Measurements from ENCODE around the gene SMNDC1.

Gene SMNDC1

GRCh38 chr10:110344622-110345021 is 39.9 kb upstream of the SMNDC1 start:
- H3K27me3 ChIP-seq (ENCODE audit: control insufficient read depth in 5 of 5, insufficient read depth in 4 of 5, low read length in 5 of 5) = peaks cover 0 to 3% (median 0%) of the 10 kb centered on the region in 5 donors
- peaks cover 0 to 4% (median 3%) of the 10 kb centered on the region in 5 donors for H3K4me1 ChIP-seq (ENCODE audit: control insufficient read depth in 5 of 5, insufficient read depth in 5 of 5, low read length in 5 of 5)
- no peak overlapping the region for H3K9ac ChIP-seq (ENCODE audit: low read length in 5 of 5)
- H3K27ac ChIP-seq (ENCODE audit: low read depth, low read length) = no peak overlapping the region
- no peaks in the 10 kb centered on the region for H3K9me3 ChIP-seq (ENCODE audit: control insufficient read depth in 5 of 5, low read length in 5 of 5)
- no peaks in the 10 kb centered on the region for H3K36me3 ChIP-seq (ENCODE audit: control insufficient read depth in 5 of 5, insufficient read depth in 5 of 5, low read length in 5 of 5)
- no peak overlapping the region for H3K4me3 ChIP-seq (ENCODE audit: low read depth in 1 of 5, low read length in 5 of 5)

GRCh38 chr10:110343947-110344346 is 39.2 kb upstream of the SMNDC1 start:
- Histone ChIP-seq H3K4me1 (ENCODE audit: control insufficient read depth in 5 of 5, insufficient read depth in 5 of 5, low read length in 5 of 5) (peaks cover 0 to 4% (median 3%) of the 10 kb centered on the region in 5 donors), H3K36me3 (ENCODE audit: control insufficient read depth in 5 of 5, insufficient read depth in 5 of 5, low read length in 5 of 5) (no peaks in the 10 kb centered on the region), H3K4me3 (ENCODE audit: low read depth in 1 of 5, low read length in 5 of 5) (no peak overlapping the region), H3K27ac (ENCODE audit: low read depth, low read length) (no peak overlapping the region), H3K9me3 (ENCODE audit: control insufficient read depth in 5 of 5, low read length in 5 of 5) (no peaks in the 10 kb centered on the region), H3K9ac (ENCODE audit: low read length in 5 of 5) (no peak overlapping the region), H3K27me3 (ENCODE audit: control insufficient read depth in 5 of 5, insufficient read depth in 4 of 5, low read length in 5 of 5) (peaks cover 0 to 3% (median 0%) of the 10 kb centered on the region in 5 donors)

- H3K9me3 ChIP-seq (ENCODE audit: control insufficient read depth in 5 of 5, low read length in 5 of 5) = no peaks in the 10 kb centered on the region
- H3K36me3 ChIP-seq (ENCODE audit: control insufficient read depth in 5 of 5, insufficient read depth in 5 of 5, low read length in 5 of 5) = no peaks in the 10 kb centered on the region
- H3K4me3 ChIP-seq (ENCODE audit: low read depth in 1 of 5, low read length in 5 of 5) = no peak overlapping the region
- H3K27ac ChIP-seq (ENCODE audit: low read depth, low read length) = no peak overlapping the region
- H3K27me3 ChIP-seq (ENCODE audit: control insufficient read depth in 5 of 5, insufficient read depth in 4 of 5, low read length in 5 of 5) = peaks cover 0 to 3% (median 0%) of the 10 kb centered on the region in 5 donors
- H3K4me1 ChIP-seq (ENCODE audit: control insufficient read depth in 5 of 5, insufficient read depth in 5 of 5, low read length in 5 of 5) = peaks cover 4 to 18% (median 15%) of the 10 kb centered on the region in 5 donors
- no peak overlapping the region for H3K9ac ChIP-seq (ENCODE audit: low read length in 5 of 5)
These were observed 36.1 kb upstream of the SMNDC1 start for GRCh38 chr10:110340816-110341215.

- Histone ChIP-seq H3K27me3 (ENCODE audit: control insufficient read depth in 5 of 5, insufficient read depth in 4 of 5, low read length in 5 of 5) (peaks cover 0 to 3% (median 0%) of the 10 kb centered on the region in 5 donors), H3K4me1 (ENCODE audit: control insufficient read depth in 5 of 5, insufficient read depth in 5 of 5, low read length in 5 of 5) (peaks cover 6 to 21% (median 18%) of the 10 kb centered on the region in 5 donors), H3K4me3 (ENCODE audit: low read depth in 1 of 5, low read length in 5 of 5) (no peak overlapping the region), H3K27ac (ENCODE audit: low read depth, low read length) (no peak overlapping the region), H3K9ac (ENCODE audit: low read length in 5 of 5) (no peak overlapping the region), H3K36me3 (ENCODE audit: control insufficient read depth in 5 of 5, insufficient read depth in 5 of 5, low read length in 5 of 5) (no peaks in the 10 kb centered on the region), H3K9me3 (ENCODE audit: control insufficient read depth in 5 of 5, low read length in 5 of 5) (no peaks in the 10 kb centered on the region)
These were observed 35.4 kb upstream of the SMNDC1 start for GRCh38 chr10:110340122-110340521.

- H3K27ac ChIP-seq (ENCODE audit: low read depth, low read length) = no peak overlapping the region
- H3K9ac ChIP-seq (ENCODE audit: low read length in 5 of 5) = no peak overlapping the region
- no peak overlapping the region for H3K4me3 ChIP-seq (ENCODE audit: low read depth in 1 of 5, low read length in 5 of 5)
- no peaks in the 10 kb centered on the region for H3K36me3 ChIP-seq (ENCODE audit: control insufficient read depth in 5 of 5, insufficient read depth in 5 of 5, low read length in 5 of 5)
- peaks cover 0 to 3% (median 0%) of the 10 kb centered on the region in 5 donors for H3K27me3 ChIP-seq (ENCODE audit: control insufficient read depth in 5 of 5, insufficient read depth in 4 of 5, low read length in 5 of 5)
- peaks cover 6 to 18% (median 14%) of the 10 kb centered on the region in 5 donors for H3K4me1 ChIP-seq (ENCODE audit: control insufficient read depth in 5 of 5, insufficient read depth in 5 of 5, low read length in 5 of 5)
- H3K9me3 ChIP-seq (ENCODE audit: control insufficient read depth in 5 of 5, low read length in 5 of 5) = no peaks in the 10 kb centered on the region
These were observed 33.2 kb upstream of the SMNDC1 start for GRCh38 chr10:110337906-110338305.

GRCh38 chr10:110337401-110337800 is 32.7 kb upstream of the SMNDC1 start:
- H3K4me3 ChIP-seq (ENCODE audit: low read depth in 1 of 5, low read length in 5 of 5) = no peak overlapping the region
- no peaks in the 10 kb centered on the region for H3K36me3 ChIP-seq (ENCODE audit: control insufficient read depth in 5 of 5, insufficient read depth in 5 of 5, low read length in 5 of 5)
- no peaks in the 10 kb centered on the region for H3K9me3 ChIP-seq (ENCODE audit: control insufficient read depth in 5 of 5, low read length in 5 of 5)
- no peak overlapping the region for H3K9ac ChIP-seq (ENCODE audit: low read length in 5 of 5)
- peaks cover 6 to 18% (median 14%) of the 10 kb centered on the region in 5 donors for H3K4me1 ChIP-seq (ENCODE audit: control insufficient read depth in 5 of 5, insufficient read depth in 5 of 5, low read length in 5 of 5)
- H3K27me3 ChIP-seq (ENCODE audit: control insufficient read depth in 5 of 5, insufficient read depth in 4 of 5, low read length in 5 of 5) = peaks cover 0 to 3% (median 0%) of the 10 kb centered on the region in 5 donors
- no peak overlapping the region for H3K27ac ChIP-seq (ENCODE audit: low read depth, low read length)

GRCh38 chr10:110336111-110336721 is 31.5 kb upstream of the SMNDC1 start:
- Histone ChIP-seq H3K36me3 (ENCODE audit: control insufficient read depth in 5 of 5, insufficient read depth in 5 of 5, low read length in 5 of 5) (no peaks in the 10 kb centered on the region), H3K27me3 (ENCODE audit: control insufficient read depth in 5 of 5, insufficient read depth in 4 of 5, low read length in 5 of 5) (no peaks in the 10 kb centered on the region), H3K27ac (ENCODE audit: low read depth, low read length) (no peak overlapping the region), H3K9ac (ENCODE audit: low read length in 5 of 5) (no peak overlapping the region), H3K4me1 (ENCODE audit: control insufficient read depth in 5 of 5, insufficient read depth in 5 of 5, low read length in 5 of 5) (peaks cover 6 to 18% (median 14%) of the 10 kb centered on the region in 5 donors), H3K9me3 (ENCODE audit: control insufficient read depth in 5 of 5, low read length in 5 of 5) (peaks cover 0 to 8% (median 4%) of the 10 kb centered on the region in 5 donors), H3K4me3 (ENCODE audit: low read depth in 1 of 5, low read length in 5 of 5) (peak overlapping the region in 1 of 5 donors; percentile 37)

- peak overlapping the region in 1 of 5 donors; percentile 37 for H3K4me3 ChIP-seq (ENCODE audit: low read depth in 1 of 5, low read length in 5 of 5)
- peaks cover 0 to 16% (median 11%) of the 10 kb centered on the region in 5 donors for H3K9me3 ChIP-seq (ENCODE audit: control insufficient read depth in 5 of 5, low read length in 5 of 5)
- H3K27ac ChIP-seq (ENCODE audit: low read depth, low read length) = no peak overlapping the region
These were observed 30.8 kb upstream of the SMNDC1 start for GRCh38 chr10:110335314-110336064.

GRCh38 chr10:110334061-110334656 is 29.4 kb upstream of the SMNDC1 start:
- Histone ChIP-seq H3K36me3 (ENCODE audit: control insufficient read depth in 5 of 5, insufficient read depth in 5 of 5, low read length in 5 of 5) (no peaks in the 10 kb centered on the region), H3K9ac (ENCODE audit: low read length in 5 of 5) (no peak overlapping the region), H3K9me3 (ENCODE audit: control insufficient read depth in 5 of 5, low read length in 5 of 5) (peaks cover 0 to 22% (median 17%) of the 10 kb centered on the region in 5 donors), H3K27me3 (ENCODE audit: control insufficient read depth in 5 of 5, insufficient read depth in 4 of 5, low read length in 5 of 5) (no peaks in the 10 kb centered on the region), H3K4me3 (ENCODE audit: low read depth in 1 of 5, low read length in 5 of 5) (no peak overlapping the region), H3K27ac (ENCODE audit: low read depth, low read length) (no peak overlapping the region), H3K4me1 (ENCODE audit: control insufficient read depth in 5 of 5, insufficient read depth in 5 of 5, low read length in 5 of 5) (peaks cover 6 to 18% (median 14%) of the 10 kb centered on the region in 5 donors)

More at GRCh38 chr10:110335314-110336064, 30.8 kb upstream of the SMNDC1 start:
- H3K4me1 ChIP-seq (ENCODE audit: control insufficient read depth in 5 of 5, insufficient read depth in 5 of 5, low read length in 5 of 5) = peaks cover 6 to 18% (median 14%) of the 10 kb centered on the region in 5 donors
- H3K9ac ChIP-seq (ENCODE audit: low read length in 5 of 5) = no peak overlapping the region
- no peaks in the 10 kb centered on the region for H3K27me3 ChIP-seq (ENCODE audit: control insufficient read depth in 5 of 5, insufficient read depth in 4 of 5, low read length in 5 of 5)
- no peaks in the 10 kb centered on the region for H3K36me3 ChIP-seq (ENCODE audit: control insufficient read depth in 5 of 5, insufficient read depth in 5 of 5, low read length in 5 of 5)

Measured in subcutaneous abdominal adipose tissue (tissue), 5 donors.